GM12878 (cell line): ENCODE measurements around the gene JAG2. TPM values are rescaled to one million over a fixed set of nuclear protein-coding genes. Genes with fewer than 3 reads are reported as not detected.

Source experiments
- ATAC-seq: fragments of 200-7000 bp; cut with Tn5 transposase; 3 replicates; pipeline ENCODE4 v1.9.1; 2020; ENCODE audit warnings: mild to moderate bottlenecking, moderate library complexity
- BruUV-seq: library from RNA; stranded (reverse); fragments of 400-500 nt; replicated peaks from 2 replicates; lab custom pipeline; 2021; lab: Mats Ljungman, UMichigan
- CTCF ChIA-PET: fragments of 300-600 bp; sonication (Branson Sonifier 250); formaldehyde crosslinking; extraction: SDS; loops from one replicate; lab custom pipeline; 2021; ENCODE audit warnings: inconsistent platforms; lab: Yijun Ruan, JAX
- POLR2A ChIA-PET: fragments of 350-600 bp; formaldehyde crosslinking; extraction: SDS; loops from one replicate; lab custom pipeline; 2021; ENCODE audit warnings: inconsistent platforms; lab: Charles Lee
- RAD21 ChIA-PET: fragments of 300-600 bp; sonication (Branson Sonifier 250); formaldehyde crosslinking; loops from one replicate; lab custom pipeline; 2023; ENCODE audit warnings: antibody characterized with exemption; ENCODE audit not compliant: unreplicated experiment; lab: Charles Lee
- SMC1A ChIA-PET: fragments of 300-600 bp; sonication (Branson Sonifier 250); formaldehyde crosslinking; loops from one replicate; lab custom pipeline; 2023; ENCODE audit not compliant: unreplicated experiment, uncharacterized antibody; lab: Charles Lee
- DNase-seq: peaks from one replicate; pipeline ENCODE4 v3.0.0-alpha.2; 2011; ENCODE audit warnings: low read depth, low spot score
- FAIRE-seq: peaks from 3 replicates; lab custom pipeline; 2011; peaks lifted over from hg19 to GRCh38; lab: Jason Lieb, UNC
- H2AFZ ChIP-seq: 2 replicates; pipeline ENCODE4 v1.6.0; 2011; ENCODE audit warnings: low read depth, low read length, control low read depth; ENCODE audit not compliant: control insufficient read depth
- H3K27ac ChIP-seq: 2 replicates; pipeline ENCODE4 v1.5.1; 2011; ENCODE audit warnings: control low read depth; ENCODE audit not compliant: control insufficient read depth, insufficient read depth
- H3K27me3 ChIP-seq, 2 experiments: replicated peaks in 1 of 2; 2 replicates each; pipeline versions ENCODE4 v1.6.0 to v1.6.1; 2011; ENCODE audit warnings: low read length in 1 of 2; ENCODE audit not compliant: control insufficient read depth in 2 of 2, insufficient read depth in 2 of 2
- H3K36me3 ChIP-seq, 2 experiments: 2 replicates each; pipeline ENCODE4 v1.5.1; 2011; ENCODE audit warnings: low read length in 1 of 2; ENCODE audit not compliant: control insufficient read depth in 2 of 2, insufficient read depth in 2 of 2
- H3K4me1 ChIP-seq: 2 replicates; pipeline ENCODE4 v1.6.1; 2011; ENCODE audit warnings: mild to moderate bottlenecking, low read length, moderate library complexity, mixed read lengths; ENCODE audit not compliant: control insufficient read depth, insufficient read depth
- H3K4me2 ChIP-seq: 2 replicates; pipeline ENCODE4 v1.6.0; 2011; ENCODE audit warnings: control low read depth; ENCODE audit not compliant: control insufficient read depth, insufficient read depth
- H3K4me3 ChIP-seq: fragments of 200-600 bp; sonication (generic); 2 replicates; pipeline ENCODE4 v1.5.1; 2016
- H3K79me2 ChIP-seq: 2 replicates; pipeline ENCODE4 v1.6.0; 2011; ENCODE audit warnings: low read length; ENCODE audit not compliant: control insufficient read depth, insufficient read depth
- H3K9ac ChIP-seq: 2 replicates; pipeline ENCODE4 v1.8.0; 2011; ENCODE audit warnings: low read length, control low read depth, mixed read lengths; ENCODE audit not compliant: control insufficient read depth, insufficient read depth
- H3K9me3 ChIP-seq: replicated peaks from 3 replicates; pipeline ENCODE4 v1.5.1; 2011; ENCODE audit warnings: mild to moderate bottlenecking, low read length; ENCODE audit not compliant: control insufficient read depth, insufficient read depth
- H4K20me1 ChIP-seq: 2 replicates; pipeline ENCODE4 v1.6.0; 2011; ENCODE audit not compliant: control insufficient read depth, insufficient read depth
- KAT2A ChIP-seq: conservative IDR thresholded peaks from 2 replicates; pipeline ENCODE4 v1.6.1; 2011; ENCODE audit warnings: low read depth, low read length; ENCODE audit not compliant: control insufficient read depth
- MXI1 ChIP-seq: fragments of 150-350 bp; IDR thresholded peaks from 2 replicates; pipeline ENCODE4 v1.6.1; 2011; ENCODE audit warnings: low read depth, mild to moderate bottlenecking, inconsistent platforms, low read length, improper control_type of control experiment
- NFYB ChIP-seq: IDR thresholded peaks from 2 replicates; pipeline ENCODE4 v1.6.1; 2011; ENCODE audit warnings: low read depth, mild to moderate bottlenecking, low read length, improper control_type of control experiment, moderate library complexity; ENCODE audit not compliant: insufficient read depth
- RFX5 ChIP-seq: IDR thresholded peaks from 2 replicates; pipeline ENCODE4 v1.6.1; 2011; ENCODE audit warnings: low read depth, low read length, improper control_type of control experiment
- YBX1 ChIP-seq: fragments of 450-650 bp; IDR thresholded peaks from 2 replicates; pipeline ENCODE4 v1.6.1; 2016; ENCODE audit warnings: antibody characterized with exemption
- YY1 ChIP-seq: IDR thresholded peaks from 2 replicates; pipeline ENCODE4 v1.6.1; 2011; ENCODE audit warnings: low read depth, mild to moderate bottlenecking, low read length
- ZBED1 ChIP-seq: IDR thresholded peaks from 2 replicates; pipeline ENCODE4 v1.6.1; 2016; ENCODE audit warnings: borderline replicate concordance
- WGBS: methylation state at CpG from one replicate; pipeline ENCODE4 v1.1.6; 2016; ENCODE audit warnings: low lambda C conversion rate; ENCODE audit not compliant: insufficient replicate concordance, insufficient coverage; ENCODE audit errors: missing lambda C conversion rate; 5-methylcytosine and 5-hydroxymethylcytosine counted together
- in situ Hi-C: fragments of 300-500 bp; cut with MboI; formaldehyde crosslinking; loops from 9 replicates; pipeline ENCODE4 v1.14.3; 2018; ENCODE audit warnings: mixed read lengths
- intact Hi-C: fragments of 100-400 bp; cut with micrococcal nuclease; formaldehyde crosslinking; loops from one replicate; pipeline ENCODE4 v1.14.2; 2022; ENCODE audit not compliant: unreplicated experiment
- polyA plus RNA-seq, 11 experiments: library from polyadenylated mRNA; depleted of rRNA in 4 of 11; unstranded in 6 of 11; stranded (reverse) in 5 of 11; fragments of >200 nt; fragmentation: Nextera tagmentation in 4 of 11; fragmentation: Illumina TruSeq in 1 of 11; extraction: Ambion mirVana in 4 of 11; extraction: Trizol in 1 of 11; gene quantifications; 1 replicate in 1 of 11; 2 replicates in 10 of 11; pipeline versions ENCODE4 v1.2.1 to v1.2.3, GENCODE V29; 2011 to 2016; ENCODE audit warnings: inconsistent platforms in 2 of 11, missing spikeins in 2 of 11, low read depth in 1 of 11
- total RNA-seq, 4 experiments: library from RNA; depleted of rRNA in 3 of 4; stranded (reverse); fragments of >200 nt in 3 of 4; fragmentation: Illumina TruSeq in 1 of 4; extraction: Trizol in 1 of 4; gene quantifications; 2 replicates each; pipeline versions ENCODE4 v1.2.1 to v1.2.3, GENCODE V29; 2013 to 2021

JAG2 gene
- total and polyA plus RNA-seq, 10 of the 15 experiments (the other 5 are each of a cell fraction or from before 2014, with no cell fraction given) = 0.04 to 0.14 (median 0.06) TPM; not detected in 5

GRCh38 chr14:105150026-105150367 is 18.6 kb downstream of the JAG2 start (continued):
- TF ChIP-seq KAT2A = no peak
- TF ChIP-seq RFX5 = no peak
- no peak for TF ChIP-seq MXI1
- TF ChIP-seq ZBED1 = no peak

- in situ Hi-C loops = no loop called here
- no peak for FAIRE-seq
- H3K9ac ChIP-seq = no peak overlapping the region
- no peaks in the 10 kb centered on the region for H3K27me3 ChIP-seq
- WGBS = 61% methylated on average over 16 of the region's 18 CpGs
- TF ChIP-seq YBX1 (no peak), YY1 (no peak), NFYB (no peak)
- TF ChIP-seq, all 136 proteins: peak for 0
- Histone ChIP-seq H2AFZ (no peak overlapping the region), H3K4me1 (no peaks in the 10 kb centered on the region), H3K4me3 (no peak overlapping the region), H3K27ac (no peak overlapping the region), H3K79me2 (no peaks in the 10 kb centered on the region), H3K4me2 (no peak overlapping the region), H3K9me3 (no peaks in the 10 kb centered on the region), H3K36me3 (no peaks in the 10 kb centered on the region), H4K20me1 (no peaks in the 10 kb centered on the region)
- ChIA-PET CTCF (no interaction called here), SMC1A (no interaction called here), POLR2A (no interaction called here), RAD21 (no interaction called here)
- intact Hi-C loops = no loop called here
- BruUV-seq = no TSS peak
- no peak for ATAC-seq
- no peak for DNase-seq
Observed at GRCh38 chr14:105149146-105149781, 19.3 kb downstream of the JAG2 start.
